ENCODE data around the gene CKS2.
A peak's percentile ranks its signal among the peaks of the same experiment; 100 is the strongest.

Gene CKS2

DNA sequence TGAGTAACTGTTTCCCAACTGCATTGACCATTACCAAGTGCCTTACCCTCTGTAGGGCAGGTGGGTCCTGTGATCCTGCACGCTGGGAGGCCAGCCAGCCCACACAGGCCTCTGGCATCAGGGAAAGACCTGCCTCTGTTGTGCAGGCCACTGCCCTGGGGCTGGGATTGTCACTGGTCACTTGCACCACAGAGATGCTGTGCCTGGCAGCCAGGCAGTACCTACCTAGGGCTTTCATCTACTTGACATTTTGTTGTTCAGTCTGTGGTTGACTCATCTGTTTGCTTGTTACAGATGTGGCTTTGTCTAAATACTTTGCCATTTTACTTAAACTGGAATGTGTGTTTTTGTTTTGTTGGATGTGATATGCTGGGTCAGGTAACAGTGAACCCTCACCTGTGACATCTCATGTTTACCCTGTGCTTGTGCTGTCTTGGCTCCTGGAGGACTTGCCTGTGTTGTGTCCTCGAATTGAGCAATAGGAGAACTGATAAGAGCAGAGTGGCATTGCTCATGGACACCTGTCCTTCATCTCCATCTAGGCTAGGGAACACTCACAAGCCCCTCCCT, 40.1 kb downstream of the CKS2 start:
- DNase-seq (ENCODE audit: low read depth), result no peak

DNA sequence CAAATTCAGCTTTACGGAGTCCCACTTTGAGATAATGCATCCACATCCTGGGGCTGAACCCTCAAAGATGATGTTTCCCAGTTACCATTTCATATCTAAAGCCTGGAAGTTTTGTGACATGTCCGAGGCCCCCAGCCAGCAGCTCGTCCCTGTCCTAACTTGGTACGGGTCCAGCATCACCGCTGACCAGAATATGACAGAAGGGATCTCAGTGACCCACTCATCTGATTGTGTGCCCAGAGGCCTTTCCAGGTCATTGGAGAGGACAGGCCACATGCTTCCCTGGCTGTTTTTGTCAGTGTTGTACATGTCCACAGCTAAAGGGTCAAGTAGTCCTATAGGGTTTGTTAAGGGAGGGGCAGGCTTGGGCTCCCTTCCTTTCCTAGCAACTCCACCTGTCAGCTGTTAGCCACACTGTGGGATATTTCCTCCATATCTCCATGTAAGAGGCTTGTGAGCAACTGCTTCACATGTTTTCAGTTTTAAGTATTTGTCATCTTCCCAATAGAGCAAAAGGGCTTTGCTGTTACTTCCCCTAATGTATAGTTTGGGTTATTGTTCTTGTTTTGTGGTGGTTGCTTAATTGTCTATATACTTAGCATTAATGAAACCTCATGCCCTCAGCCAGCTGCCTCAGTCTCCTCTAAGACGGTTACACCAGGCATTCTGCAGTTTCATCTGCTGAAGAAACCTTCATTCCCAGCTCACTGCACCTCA, 40.7 kb downstream of the CKS2 start:
- no peak for DNase-seq (ENCODE audit: low read depth)

DNA sequence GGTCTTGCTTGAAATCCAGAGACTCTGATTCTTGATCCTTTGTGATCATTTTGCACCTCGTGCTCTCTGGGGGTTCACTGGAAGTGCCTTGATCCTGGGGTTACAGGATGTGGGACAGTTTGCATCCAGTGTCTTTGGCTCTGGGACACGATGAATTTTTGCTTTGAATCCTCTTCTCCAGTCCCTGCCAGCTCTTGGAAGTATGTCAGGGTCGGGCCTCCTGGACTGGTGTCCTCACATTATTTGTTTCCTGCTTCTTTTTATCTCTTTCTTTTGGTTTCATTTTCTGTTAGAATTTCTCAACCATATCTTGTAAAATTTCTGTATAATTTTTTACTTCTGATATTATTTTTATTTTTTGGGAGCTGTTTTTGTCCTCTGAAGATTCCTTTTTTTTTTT, 41.5 kb downstream of the CKS2 start:
- no peak for DNase-seq (ENCODE audit: low read depth)

DNA sequence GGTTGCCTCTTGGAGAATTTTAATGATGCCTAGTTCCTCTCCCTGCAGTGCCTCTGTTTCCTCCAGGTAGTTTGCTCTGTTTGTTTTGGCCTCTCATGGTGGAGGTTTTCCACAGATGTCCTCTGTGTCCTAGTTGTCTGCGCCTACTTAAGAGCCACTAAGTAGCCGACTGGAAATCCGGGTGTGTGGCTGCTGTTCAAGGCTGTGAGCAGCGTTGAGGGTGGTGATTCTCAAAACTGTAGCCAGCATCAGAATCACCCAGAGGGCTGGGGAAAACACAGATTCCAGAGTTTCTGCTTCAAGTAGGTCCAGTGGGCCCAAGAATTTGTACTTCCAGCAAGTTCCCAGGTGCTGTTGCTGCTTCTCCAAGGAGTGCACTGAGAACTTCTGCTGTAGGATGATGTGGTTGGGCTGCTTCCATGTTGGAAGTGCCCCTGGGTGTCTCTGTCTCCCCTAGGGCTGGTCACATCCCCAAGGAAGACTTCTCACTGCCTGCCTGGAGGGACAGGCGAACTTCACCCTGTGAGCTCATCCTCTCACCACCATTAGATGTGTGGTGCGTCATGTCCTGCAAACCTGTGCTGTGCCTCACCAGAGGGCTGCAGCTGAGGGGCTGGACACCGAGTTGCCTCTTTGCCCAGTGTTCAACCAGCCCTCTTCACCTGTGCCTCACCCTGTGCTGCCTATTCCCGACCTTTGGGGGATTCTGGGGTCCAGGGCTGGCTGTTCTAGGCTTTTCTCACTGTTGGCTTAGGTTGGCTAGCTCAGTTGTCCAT, 42.1 kb downstream of the CKS2 start:
- no peak for DNase-seq (ENCODE audit: low read depth)

DNA sequence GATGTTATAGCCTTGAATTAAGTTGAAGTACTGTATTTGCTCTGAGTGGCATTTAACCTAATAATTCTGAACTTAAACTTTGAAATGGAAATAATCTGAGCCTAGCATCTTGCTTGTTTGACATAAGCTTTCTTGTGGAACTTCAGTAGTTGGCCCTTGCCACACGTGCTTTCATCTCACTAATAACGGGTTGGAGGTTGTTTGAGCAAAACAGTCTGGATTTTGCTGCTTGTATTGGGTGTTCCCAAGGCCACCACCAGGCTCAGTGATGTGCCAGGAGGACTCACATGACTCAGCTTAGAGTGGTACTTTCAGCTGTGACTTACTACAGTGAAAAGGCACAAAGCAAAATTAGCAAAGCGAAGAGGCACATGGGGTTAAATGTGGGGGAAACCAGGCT, 43.0 kb downstream of the CKS2 start:
- no peak for DNase-seq (ENCODE audit: low read depth)

DNA sequence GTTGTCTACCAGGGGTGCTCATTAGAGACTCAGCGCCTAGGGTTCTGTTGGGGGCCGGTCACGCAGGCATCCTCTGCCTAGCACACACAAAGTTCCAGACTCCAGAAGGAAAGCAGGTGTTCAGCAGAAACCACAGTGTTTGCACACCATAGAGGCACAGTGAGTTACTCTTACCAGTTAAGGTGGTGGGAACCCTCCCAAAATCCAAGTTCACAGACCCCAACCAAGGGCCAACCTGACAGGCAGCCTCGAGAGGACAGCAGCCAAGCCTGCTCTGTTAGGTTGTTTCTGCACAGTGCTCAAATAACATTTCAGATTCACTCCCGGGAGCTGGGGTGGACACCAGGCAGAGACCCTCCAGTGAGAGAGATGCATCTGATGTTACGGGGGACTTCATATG, 43.5 kb downstream of the CKS2 start:
- no peak for DNase-seq (ENCODE audit: low read depth)

DNA sequence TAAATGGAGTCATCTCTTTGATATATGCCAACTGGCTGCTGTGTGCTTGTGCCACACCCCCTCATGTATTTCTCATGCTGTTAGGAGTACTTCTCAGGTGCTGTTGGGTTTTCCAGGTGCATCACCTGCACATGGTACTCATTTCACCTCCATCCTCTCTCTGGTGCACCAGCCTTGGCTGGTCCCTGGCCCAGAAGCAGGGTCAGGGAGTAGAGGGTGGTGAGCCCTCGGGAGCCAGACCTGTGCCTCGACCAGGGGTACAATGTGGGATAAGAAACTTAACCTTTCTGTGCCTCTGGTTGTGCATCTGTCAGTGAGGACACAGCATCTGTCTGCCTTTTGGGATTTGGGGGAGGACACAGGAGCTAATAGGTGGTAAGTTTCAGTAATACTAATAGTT, 45.8 kb downstream of the CKS2 start:
- no peak for DNase-seq (ENCODE audit: low read depth)

DNA sequence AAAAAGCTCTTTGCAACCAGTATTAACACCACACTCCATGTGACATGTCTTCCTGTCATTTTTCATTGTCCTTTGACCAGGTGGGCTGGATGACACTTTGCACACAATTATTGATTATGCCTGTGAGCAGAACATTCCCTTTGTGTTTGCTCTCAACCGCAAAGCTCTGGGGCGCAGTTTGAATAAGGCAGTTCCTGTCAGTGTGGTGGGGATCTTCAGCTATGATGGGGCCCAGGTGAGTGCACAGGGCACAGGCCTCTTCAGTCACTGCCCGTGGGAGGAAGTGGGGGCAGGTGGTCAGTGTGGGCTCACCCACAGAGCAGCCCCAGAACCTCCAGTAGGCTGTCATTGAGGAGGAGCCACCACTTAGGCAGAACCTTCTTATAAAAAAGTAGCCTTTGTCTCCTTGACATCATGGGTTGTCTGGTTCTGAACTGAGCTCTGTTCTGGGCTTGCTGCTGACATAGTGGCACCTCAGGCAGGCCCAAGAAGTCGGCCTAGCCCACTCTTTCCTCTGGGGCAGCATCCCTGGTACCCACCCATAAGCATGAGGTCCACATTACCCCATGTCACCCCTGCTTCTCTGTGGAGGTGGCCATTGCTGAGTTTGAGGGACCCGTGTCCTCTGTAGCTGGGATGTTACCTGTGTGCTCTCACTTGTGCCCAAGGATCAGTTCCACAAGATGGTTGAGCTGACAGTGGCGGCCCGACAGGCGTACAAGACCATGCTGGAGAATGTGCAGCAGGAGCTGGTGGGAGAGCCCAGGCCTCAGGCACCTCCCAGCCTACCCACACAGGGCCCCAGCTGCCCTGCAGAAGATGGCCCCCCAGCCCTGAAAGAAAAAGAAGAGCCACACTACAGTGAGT, 46.6 kb downstream of the CKS2 start:
- no peak for DNase-seq (ENCODE audit: low read depth)

DNA sequence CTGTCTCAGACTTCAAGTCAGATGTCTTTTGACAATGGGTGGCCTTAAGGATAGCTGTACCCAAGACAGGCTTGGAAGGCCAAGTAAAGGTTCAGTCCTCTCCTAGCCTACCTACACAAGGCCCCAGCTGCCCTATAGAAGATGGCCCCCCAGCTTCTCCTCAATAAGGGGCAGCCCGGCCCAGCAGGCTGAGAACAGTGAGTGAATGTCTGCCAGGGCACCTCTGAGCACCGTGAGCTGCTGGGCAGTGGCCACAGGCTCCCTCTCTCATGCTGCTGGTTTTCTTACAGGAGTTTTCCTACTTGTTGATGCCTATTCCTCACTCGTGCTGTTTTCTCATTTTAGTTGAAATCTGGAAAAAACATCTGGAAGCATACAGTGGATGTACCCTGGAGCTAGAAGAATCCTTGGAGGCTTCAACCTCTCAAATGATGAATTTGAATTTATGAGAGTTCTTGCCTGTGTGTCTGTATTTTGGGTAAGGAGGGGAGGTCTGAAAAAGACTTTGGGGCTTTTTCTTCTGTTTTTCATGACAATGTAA, 47.5 kb downstream of the CKS2 start:
- no peak for DNase-seq (ENCODE audit: low read depth)

DNA sequence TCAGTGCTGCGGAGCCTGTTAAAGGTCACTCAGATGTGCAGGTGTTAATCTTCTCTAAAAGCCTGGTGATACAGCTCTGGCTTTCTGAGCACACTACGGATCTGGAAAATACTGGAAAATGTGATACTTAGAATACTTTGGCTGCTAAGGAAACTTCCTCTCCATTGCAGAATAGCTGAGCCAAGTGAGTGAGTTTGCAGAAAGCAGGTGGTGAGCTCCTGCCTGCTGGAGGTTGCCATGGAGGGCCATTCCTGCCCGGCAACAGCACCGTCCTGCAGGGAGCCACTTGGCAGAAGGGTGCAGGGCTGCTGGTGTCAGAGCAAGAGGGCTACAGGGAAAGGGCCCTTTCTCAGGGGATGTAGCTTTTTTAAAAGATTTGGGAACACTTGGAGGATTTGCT, 48.0 kb downstream of the CKS2 start:
- DNase-seq (ENCODE audit: low read depth), result no peak

DNA sequence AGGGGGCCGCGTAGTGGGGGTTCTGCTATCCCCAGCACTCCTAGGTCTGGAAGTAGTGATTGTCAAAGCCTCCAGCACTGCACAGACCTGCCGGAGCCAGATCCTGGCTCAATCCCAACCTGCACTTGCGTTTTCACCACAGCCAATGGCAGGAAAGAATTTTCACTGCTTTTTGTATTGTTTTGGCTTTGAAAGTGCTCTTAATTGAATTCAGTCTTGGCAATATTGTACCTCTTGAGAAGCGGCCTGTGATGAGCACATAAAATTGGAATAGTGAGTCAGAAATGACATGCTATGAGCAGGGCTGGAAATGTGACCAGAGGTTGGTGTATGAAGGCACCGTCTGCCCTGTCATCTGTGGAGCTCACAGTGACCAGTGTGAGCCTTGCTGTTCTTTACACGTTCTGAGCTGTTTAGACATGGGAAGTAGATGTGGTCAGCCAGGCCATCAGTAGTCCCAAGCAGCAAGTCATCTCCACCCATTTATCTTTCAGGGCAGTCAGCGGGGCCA, 48.8 kb downstream of the CKS2 start:
- DNase-seq (ENCODE audit: low read depth), result peak; percentile 17

DNA sequence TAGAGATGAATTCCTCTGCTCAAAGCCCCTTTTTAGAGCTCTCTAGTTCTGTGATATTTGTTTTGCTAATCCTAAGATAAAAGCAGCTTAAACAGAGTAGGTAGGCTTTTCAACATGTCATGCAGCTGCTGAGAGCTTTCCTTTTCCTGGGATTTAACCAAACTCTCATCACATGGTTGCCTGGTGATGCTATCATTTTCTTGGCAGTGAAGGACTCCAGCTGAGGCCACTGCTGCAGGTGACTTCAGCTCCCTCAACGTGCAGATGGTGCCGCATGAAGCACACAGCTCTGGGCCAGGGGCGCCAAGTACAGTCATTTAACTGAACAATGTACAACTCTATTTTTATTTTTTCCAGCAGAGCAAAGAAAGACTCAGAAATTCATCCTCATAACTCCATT, 49.5 kb downstream of the CKS2 start:
- DNase-seq (ENCODE audit: low read depth), result no peak

DNA sequence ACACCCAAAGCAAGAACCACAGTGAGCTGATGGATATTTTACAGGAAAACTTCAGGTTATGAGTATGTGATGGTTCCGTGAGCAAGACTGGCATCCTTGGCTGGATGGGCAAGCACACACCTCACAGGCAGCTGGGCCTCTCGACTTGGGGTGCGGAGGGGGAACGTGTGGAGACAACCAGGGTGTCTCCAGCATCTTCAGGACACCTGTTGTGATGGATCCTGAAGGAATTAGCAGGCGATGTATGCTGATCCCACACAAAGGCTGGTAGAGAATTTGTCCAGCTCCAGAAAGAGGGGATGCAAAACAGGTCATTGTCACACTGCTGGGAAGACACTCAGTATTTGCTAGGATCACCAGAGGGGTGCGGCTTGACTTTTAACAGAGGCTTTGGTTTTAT, 50.0 kb downstream of the CKS2 start:
- DNase-seq (ENCODE audit: low read depth), result no peak

DNA sequence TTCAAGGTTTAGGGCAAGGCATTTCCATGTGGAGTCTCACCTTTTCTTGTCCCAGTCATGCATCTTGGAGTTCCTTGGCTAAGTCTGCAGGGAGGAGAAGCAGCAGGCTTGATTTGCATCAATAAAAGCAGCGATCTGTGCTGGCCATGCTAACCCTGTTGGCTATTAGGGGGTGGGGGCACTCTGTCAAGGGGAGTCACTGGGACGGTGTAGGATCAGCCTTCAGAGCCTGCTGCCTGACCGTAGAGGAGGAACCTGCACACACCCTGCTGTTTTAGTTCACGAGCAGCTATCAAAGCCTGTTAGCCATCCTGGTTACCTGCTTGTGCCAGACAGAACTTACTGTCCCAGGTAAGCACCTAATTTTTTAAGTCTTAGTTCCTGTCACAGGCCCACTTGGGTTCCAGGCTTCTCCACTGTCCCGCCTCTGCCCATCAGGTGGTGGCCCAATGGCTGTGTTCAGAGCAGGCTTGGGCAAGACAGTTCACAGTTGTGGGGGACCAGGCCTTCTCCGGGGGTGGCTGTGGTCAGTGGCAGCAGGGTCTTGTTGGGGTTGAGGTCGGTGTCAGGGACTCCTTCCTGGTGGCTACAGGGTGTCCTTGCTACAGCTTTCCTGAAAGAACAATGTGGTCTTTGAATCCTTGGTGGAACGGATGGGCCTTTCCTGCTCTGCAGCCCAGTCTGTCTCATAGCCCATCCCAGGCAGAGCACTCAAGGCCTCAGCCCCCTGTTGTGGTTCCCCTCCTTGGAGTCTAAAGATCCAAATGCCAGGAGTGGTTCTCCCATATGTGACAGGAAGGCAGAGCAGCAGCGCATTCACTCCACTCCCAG, 51.0 kb downstream of the CKS2 start:
- no peak for DNase-seq (ENCODE audit: low read depth)

DNA sequence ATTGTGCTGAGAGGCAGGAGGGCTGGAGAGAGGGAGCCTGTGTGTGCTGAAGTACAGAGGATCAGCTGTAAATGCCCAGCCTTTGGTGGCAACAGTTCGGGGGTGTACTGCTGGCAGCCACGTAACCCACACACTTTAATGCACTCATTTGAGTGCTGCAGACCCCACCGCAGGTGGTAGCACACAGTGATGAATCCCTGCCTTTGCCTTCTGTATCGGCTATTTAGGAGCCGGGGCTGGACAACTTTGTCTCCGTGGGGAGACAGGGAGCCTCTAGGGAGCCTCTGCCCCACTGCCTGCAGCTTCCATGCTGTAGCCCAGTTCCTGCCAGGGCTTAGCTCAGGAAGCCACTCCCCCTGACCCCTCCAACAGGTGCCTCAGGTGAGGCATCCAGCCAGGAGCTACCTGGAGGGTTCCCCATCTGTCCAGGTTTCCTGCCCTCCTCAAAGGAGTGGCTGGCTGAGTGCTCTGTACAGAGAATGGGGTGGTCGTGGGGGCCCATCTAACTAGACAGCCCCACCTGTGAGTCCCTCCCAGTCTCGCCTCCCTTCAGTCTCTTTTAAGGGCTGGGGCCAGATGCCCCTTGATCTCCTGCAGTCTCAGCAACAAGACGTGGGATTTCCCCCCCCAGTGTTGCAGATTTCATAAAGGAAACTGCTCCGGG, 51.8 kb downstream of the CKS2 start:
- DNase-seq (ENCODE audit: low read depth), result no peak

DNA sequence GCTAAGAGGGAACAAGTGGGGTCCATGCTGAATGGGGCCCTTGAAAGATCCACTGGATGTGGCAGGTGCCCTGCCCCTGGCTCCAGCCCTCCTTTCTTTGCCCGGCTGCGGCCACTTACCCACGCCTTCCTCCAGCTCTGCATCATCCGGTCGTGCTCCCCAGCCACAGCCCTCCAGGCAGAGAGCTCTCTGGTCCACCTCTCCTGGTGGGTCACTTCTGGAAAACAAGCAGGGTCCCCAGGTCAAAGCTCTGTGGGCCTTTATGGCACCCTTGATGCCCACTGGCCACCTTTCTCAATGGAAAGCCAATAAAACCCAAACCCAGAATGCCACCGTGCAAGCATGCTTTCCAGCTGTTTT, 52.3 kb downstream of the CKS2 start:
- DNase-seq (ENCODE audit: low read depth), result no peak

DNA sequence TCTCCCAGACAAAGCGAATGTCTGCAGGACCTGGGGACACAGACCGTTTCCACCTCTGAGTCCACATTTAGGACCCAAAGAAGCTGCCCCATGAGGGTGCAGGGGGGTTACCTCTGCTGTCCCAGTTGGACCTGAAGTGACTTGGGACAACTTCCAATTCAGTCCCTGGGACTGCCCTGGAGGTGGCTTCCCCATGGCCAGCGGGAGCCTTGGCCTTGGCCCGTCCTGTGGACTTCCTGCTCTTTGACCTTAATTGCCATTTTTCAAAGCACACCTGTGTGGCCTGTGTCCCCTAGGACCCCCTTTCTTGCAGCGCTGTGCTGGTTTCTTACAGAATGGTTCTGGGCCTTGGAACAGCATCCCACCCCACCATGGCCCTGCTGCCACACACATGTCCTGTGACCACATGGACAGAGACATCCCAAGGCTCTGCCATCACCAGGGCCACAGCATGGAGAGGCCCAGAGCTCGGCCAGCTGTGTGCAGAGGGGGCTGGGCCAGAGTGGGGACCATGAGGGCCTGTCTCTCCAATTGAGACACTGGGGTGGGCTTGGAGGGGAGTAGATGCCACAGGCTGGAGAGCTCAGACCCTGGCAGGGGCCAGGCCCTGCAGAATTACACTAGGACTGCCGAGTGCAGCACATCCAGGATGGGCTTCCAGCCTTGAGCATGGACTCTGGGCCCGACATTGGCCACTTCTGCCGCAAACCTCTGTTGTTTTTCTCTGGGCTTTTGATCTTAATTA, 53.1 kb downstream of the CKS2 start:
- no peak for DNase-seq (ENCODE audit: low read depth)

DNA sequence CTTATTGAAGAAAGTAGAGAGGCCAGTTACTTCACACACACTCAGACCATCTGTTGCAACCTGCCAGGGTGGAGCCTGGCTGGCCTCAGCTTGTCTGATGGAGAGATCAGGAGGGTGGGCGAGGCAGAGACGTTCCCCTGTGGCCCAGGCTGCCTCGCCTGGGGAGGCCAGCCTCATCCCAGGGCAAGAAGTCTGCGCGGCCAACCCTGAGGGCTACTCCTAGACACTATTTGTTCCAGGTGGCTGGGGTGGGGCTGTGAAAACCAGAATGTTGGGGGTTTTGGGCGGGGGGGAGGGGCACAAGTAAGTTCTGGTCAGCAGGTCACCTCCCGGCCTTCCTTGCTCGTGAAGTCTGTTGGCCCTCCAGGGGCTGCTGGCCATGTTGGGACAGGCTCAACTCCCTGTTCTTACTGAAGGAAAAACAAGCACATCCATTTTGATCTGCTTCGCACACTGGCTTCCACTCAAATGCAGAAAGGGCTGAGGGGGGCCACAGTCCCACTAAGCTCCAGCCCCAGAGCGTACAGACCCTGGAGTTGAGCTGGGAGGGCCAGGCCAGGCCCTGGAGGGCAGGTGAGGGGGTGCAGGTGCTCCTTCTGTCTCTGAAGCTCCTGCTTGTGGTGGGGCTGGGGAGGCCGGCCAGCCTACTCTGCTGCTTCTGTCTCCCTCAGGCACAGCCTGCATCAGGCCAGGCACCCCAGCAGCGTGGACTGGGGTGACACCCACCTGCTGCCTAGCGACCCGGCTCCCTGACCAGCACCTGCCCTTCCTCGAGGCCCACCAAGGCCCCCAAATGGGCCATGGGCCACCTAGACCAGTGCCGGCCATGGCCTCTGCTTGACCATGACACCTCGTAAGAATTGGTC, 53.9 kb downstream of the CKS2 start:
- DNase-seq (ENCODE audit: low read depth), result no peak

DNA sequence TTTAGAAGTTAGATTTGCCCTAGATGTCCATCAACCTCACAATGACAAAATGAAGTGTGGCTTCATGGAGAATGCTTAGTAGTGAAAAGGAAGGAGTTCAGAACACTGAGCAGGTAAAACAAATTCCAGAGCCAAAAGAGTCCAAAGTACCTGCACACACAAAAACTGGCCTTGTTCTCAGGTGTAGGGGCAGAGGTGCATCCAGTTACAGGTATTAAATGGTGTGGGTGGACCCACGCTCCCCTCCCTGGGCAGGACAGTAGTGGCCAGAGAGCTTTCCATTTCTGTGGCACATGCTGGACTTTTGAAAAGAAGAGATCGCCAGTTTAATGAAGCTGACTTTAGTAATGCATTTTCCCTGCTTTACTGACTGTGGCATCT, 54.5 kb downstream of the CKS2 start:
- DNase-seq (ENCODE audit: low read depth), result no peak

All from fibroblast of the conjunctiva (primary cell).